ENCODE results near the gene LY6G6C.

- TF ChIP-seq REST (IDR thresholded peaks at IDR 0.05; ENCODE audit: low read depth) (no peak), FOXM1 (IDR thresholded peaks at IDR 0.05; ENCODE audit: borderline replicate concordance, low read depth) (no peak), MAX (IDR thresholded peaks at IDR 0.05) (no peak), EP300 (IDR thresholded peaks at IDR 0.05; ENCODE audit: borderline replicate concordance) (no peak), CEBPB (IDR thresholded peaks at IDR 0.05) (no peak), TAF1 (IDR thresholded peaks at IDR 0.05; ENCODE audit: low read depth) (no peak), NFIC (IDR thresholded peaks at IDR 0.05) (no peak), RAD21 (IDR thresholded peaks at IDR 0.05; ENCODE audit: low read depth) (no peak), YY1 (IDR thresholded peaks at IDR 0.05; ENCODE audit: low read depth) (no peak), CREB1 (IDR thresholded peaks at IDR 0.05; ENCODE audit: low read depth) (no peak), EGR1 (IDR thresholded peaks at IDR 0.05) (no peak)
Measured at GRCh38 chr6:31693535-31693934, 28.0 kb downstream of the LY6G6C start.
